Osteocyte (in vitro differentiated cells): ENCODE measurements around the gene GJD2. TPM values are rescaled to one million over a fixed set of nuclear protein-coding genes. Genes with fewer than 3 reads are reported as not detected.

Experiments used
- DNase-seq: peaks from one replicate; pipeline ENCODE4 v3.0.0; 2021; ENCODE audit warnings: mixed read lengths; ENCODE audit not compliant: unreplicated experiment; ENCODE audit errors: extremely low spot score
- H3K27ac Mint-ChIP-seq: one replicate; pipeline ENCODE4 v1.8.0; 2021; ENCODE audit warnings: mild to moderate bottlenecking, mixed read lengths; ENCODE audit not compliant: unreplicated experiment
- H3K27me3 Mint-ChIP-seq: one replicate; pipeline ENCODE4 v1.8.0; 2021; ENCODE audit warnings: mixed read lengths; ENCODE audit not compliant: unreplicated experiment
- H3K36me3 Mint-ChIP-seq: one replicate; pipeline ENCODE4 v1.8.0; 2021; ENCODE audit warnings: mixed read lengths; ENCODE audit not compliant: unreplicated experiment
- H3K4me1 Mint-ChIP-seq: one replicate; pipeline ENCODE4 v1.8.0; 2021; ENCODE audit warnings: mixed read lengths; ENCODE audit not compliant: unreplicated experiment
- H3K4me3 Mint-ChIP-seq: one replicate; pipeline ENCODE4 v1.8.0; 2021; ENCODE audit warnings: mild to moderate bottlenecking, moderate library complexity, mixed read lengths; ENCODE audit not compliant: unreplicated experiment
- H3K9me3 Mint-ChIP-seq: one replicate; pipeline ENCODE4 v1.8.0; 2021; ENCODE audit warnings: mixed read lengths; ENCODE audit not compliant: unreplicated experiment
- total RNA-seq: library from RNA; stranded (reverse); gene quantifications from 2 replicates; pipeline ENCODE4 v1.2.1, GENCODE V29; 2021
- TF ChIP-seq, protein P1 (sequence below): fragments of 200-600 bp; sonication (generic); IDR thresholded peaks from 2 replicates; pipeline ENCODE4 v1.5.0; 2021; ENCODE audit warnings: antibody characterized with exemption, mild to moderate bottlenecking, moderate library complexity

Gene GJD2
- total RNA-seq, 1 donor from 2014 or later: not detected

DNA sequence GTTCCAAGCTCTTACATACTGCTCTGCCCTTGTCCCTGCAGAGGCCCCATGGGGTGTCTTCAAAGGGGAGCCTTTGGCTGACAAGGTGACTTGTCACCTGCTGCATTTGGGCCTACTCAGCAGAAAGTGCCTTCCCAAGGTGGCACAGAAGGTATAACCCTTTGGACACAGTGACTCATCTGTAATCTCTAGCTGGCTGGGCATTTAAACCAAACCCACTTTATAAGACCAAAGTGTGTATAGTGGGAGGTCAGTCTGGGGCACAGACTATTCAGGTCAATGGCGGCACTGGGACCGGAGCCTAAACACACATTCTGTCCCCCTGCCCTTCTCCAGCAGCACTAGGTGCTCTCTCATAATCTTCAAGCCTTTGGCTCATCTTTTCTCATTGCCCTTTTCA lies 35.1 kb downstream of the GJD2 start:
- no peak overlapping the region for H3K4me3 Mint-ChIP-seq
- no peak for DNase-seq
- H3K9me3 Mint-ChIP-seq: no peaks in the 10 kb centered on the region
- peaks cover 58% of the 10 kb centered on the region for H3K4me1 Mint-ChIP-seq
- H3K27ac Mint-ChIP-seq: peak overlapping the region; percentile 20
- H3K36me3 Mint-ChIP-seq: no peaks in the 10 kb centered on the region
- H3K27me3 Mint-ChIP-seq: no peaks in the 10 kb centered on the region
- TF ChIP-seq, protein P1, sequence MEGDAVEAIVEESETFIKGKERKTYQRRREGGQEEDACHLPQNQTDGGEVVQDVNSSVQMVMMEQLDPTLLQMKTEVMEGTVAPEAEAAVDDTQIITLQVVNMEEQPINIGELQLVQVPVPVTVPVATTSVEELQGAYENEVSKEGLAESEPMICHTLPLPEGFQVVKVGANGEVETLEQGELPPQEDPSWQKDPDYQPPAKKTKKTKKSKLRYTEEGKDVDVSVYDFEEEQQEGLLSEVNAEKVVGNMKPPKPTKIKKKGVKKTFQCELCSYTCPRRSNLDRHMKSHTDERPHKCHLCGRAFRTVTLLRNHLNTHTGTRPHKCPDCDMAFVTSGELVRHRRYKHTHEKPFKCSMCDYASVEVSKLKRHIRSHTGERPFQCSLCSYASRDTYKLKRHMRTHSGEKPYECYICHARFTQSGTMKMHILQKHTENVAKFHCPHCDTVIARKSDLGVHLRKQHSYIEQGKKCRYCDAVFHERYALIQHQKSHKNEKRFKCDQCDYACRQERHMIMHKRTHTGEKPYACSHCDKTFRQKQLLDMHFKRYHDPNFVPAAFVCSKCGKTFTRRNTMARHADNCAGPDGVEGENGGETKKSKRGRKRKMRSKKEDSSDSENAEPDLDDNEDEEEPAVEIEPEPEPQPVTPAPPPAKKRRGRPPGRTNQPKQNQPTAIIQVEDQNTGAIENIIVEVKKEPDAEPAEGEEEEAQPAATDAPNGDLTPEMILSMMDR: no peak

DNA sequence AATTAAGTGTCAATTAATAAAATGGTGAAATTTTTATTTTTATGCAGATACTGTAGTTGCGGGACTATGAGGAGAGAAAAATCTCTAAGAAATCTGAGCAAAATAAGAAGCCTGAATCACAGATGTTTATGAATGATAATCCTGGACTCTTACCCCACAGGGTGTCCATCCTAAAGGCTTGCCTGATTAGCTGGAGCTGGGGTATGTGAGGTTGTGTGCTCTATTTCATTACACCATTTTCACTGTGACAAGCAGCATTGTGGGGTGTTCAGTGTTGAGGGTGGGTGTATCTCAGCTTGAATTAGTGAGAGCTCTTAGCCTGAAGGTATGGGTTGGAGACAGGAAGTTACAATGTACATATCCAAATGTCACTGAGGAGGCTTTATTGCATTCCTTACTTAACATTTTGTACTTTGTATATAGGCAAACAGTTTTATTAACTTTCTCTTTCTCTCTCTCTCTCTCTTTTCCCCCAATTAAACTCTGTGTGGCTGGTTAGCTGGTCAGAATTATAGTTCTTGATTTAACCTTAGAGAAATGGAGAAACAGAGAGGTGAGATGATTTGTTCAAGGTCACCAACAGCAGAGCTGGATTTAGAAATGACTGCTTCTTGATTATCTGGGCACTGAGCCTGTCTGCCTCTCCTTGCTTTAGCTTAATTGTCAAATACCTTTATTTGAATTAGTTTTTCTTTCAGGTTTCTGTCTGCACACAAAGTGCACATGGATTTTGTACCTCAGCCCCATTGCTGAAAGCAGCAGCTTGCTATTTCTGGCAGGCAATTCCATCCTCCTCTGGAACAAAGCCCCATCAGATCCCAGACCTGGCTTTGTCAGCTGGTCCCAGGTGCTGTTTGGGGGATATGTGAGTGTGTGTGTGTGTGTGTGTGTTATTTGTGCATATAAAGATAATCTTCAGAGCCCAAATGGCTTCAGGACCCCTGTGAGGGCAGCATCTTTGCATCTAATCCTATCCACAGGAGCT lies 35.8 kb downstream of the GJD2 start:
- peaks cover 53% of the 10 kb centered on the region for H3K4me1 Mint-ChIP-seq
- TF ChIP-seq, protein P1: no peak

DNA sequence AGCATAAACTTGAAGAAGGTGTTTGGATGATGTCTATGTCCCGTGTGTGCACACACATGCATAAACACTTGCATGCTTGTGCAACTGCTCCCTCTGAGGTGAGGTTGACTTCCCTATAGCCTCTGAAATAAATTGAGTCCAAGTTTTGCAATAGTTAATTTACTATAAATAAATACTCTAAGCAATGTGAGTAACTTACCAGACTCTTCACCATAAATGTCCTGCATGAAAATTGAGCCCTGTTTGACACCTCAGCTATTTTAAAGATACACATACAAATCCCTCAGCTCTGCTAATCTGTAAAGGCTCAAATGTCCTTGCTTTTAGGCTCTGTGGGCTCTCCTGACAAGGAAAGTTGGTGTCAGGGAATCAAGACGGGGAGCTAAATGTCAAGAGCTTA lies 37.1 kb downstream of the GJD2 start:
- DNase-seq: no peak
- Mint-ChIP-seq H3K9me3 (no peaks in the 10 kb centered on the region), H3K27me3 (peaks cover 7% of the 10 kb centered on the region), H3K27ac (no peak overlapping the region), H3K36me3 (no peaks in the 10 kb centered on the region), H3K4me1 (peaks cover 41% of the 10 kb centered on the region), H3K4me3 (no peak overlapping the region)
- TF ChIP-seq, protein P1: no peak

More for the DNA sequence above, 35.8 kb downstream of the GJD2 start:
- DNase-seq: no peak
- H3K27me3 Mint-ChIP-seq: peaks cover 3% of the 10 kb centered on the region
- H3K36me3 Mint-ChIP-seq: no peaks in the 10 kb centered on the region
- no peaks in the 10 kb centered on the region for H3K9me3 Mint-ChIP-seq
- peak overlapping the region; percentile 40 for H3K27ac Mint-ChIP-seq
- H3K4me3 Mint-ChIP-seq: no peak overlapping the region

DNA sequence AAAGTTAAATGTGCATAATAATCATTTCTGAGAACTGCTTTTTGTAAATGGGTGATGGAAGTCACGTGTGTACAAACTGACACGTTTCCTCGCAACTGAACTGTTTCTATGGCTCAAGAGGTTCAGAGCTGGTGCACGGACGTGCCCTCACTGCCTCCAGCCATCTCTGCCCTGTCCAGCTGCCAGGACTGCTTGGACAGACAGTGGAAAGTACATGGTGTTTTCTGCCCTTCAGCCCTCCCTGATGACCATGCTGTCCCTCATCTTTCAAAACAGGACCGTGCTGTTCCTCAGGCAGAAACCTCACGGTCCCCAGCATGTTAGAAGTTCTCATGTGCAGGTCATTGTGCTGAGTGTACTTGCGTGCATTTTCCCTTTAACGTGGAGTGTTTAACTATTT lies 38.7 kb downstream of the GJD2 start:
- peaks cover 27% of the 10 kb centered on the region for H3K4me1 Mint-ChIP-seq
- no peak overlapping the region for H3K27ac Mint-ChIP-seq
- H3K36me3 Mint-ChIP-seq: no peaks in the 10 kb centered on the region
- no peak for DNase-seq
- no peaks in the 10 kb centered on the region for H3K9me3 Mint-ChIP-seq
- H3K4me3 Mint-ChIP-seq: no peak overlapping the region
- TF ChIP-seq, protein P1: no peak
- H3K27me3 Mint-ChIP-seq: peaks cover 7% of the 10 kb centered on the region

DNA sequence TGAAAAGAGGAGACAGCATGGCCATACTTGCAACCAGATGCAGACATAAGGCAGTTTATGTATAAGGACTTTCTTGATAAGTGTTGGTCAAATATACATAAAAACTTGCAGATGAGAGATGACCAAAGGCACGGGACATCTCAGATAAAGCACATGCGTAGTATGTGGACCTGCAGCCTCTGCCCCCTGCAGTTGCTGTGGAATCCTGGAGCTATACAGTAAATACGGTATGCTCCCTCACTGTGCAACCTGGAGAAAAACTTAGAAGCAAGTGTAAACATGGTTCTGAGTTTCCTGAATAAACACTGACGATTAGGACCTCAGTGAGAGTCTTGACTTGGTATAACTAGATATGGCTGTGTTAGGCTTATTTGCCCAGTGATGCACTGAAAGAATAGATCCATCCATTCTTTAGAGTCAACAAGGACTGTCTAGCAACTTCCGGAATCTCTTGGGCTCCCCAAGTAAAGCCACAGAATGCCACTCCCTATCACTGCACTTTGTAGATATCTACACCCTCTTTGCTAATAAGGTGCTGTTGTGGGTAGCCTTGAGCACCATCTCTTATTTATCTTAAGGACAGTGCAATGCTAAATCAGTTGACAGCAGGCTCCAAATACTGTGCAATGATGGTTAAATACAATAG lies 40.2 kb downstream of the GJD2 start:
- TF ChIP-seq, protein P1: no peak
- H3K4me1 Mint-ChIP-seq: peaks cover 23% of the 10 kb centered on the region
- H3K27ac Mint-ChIP-seq: no peak overlapping the region
- H3K27me3 Mint-ChIP-seq: peaks cover 7% of the 10 kb centered on the region
- H3K36me3 Mint-ChIP-seq: no peaks in the 10 kb centered on the region
- no peaks in the 10 kb centered on the region for H3K9me3 Mint-ChIP-seq
- no peak overlapping the region for H3K4me3 Mint-ChIP-seq
- no peak for DNase-seq
